ENCODE data around the gene PLEKHG7. TPM values are rescaled to one million over a fixed set of nuclear protein-coding genes. Genes with fewer than 3 reads are reported as not detected.

The PLEKHG7 gene, protein sequence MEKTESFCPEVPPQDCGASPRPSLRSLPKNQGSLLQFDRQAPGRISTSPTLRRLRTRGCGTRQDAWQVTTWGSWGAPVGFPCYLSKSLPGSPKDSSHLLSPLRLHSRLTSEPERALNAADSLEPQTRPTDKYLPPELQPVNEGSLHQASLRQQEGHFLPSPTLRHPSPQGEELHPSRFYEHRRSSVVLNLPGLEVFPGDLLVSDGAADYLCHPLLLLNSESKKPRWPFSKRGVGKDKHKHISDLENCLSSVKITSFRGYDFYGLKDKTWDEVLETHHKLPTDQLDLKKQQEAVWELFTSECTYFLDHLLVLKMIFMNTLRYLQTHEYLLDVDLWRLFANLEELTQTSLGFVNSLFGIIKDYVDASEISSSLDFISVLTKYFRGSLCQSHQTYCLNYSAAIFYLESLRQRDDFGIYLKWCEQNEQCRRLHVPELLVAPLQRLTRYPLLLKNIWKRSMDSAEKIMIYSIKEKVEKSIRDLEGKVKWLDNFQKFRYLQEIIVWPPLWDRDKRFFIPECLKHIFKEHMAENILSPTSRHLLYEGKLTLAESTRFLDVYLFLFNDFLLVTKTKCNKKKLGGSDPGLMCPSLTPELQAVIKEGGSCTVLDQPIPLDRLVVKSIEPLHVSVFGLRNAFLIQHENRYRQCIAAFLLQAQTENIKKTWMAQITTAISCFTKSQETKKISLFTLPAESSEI
- 1.2 TPM for total RNA-seq

DNA sequence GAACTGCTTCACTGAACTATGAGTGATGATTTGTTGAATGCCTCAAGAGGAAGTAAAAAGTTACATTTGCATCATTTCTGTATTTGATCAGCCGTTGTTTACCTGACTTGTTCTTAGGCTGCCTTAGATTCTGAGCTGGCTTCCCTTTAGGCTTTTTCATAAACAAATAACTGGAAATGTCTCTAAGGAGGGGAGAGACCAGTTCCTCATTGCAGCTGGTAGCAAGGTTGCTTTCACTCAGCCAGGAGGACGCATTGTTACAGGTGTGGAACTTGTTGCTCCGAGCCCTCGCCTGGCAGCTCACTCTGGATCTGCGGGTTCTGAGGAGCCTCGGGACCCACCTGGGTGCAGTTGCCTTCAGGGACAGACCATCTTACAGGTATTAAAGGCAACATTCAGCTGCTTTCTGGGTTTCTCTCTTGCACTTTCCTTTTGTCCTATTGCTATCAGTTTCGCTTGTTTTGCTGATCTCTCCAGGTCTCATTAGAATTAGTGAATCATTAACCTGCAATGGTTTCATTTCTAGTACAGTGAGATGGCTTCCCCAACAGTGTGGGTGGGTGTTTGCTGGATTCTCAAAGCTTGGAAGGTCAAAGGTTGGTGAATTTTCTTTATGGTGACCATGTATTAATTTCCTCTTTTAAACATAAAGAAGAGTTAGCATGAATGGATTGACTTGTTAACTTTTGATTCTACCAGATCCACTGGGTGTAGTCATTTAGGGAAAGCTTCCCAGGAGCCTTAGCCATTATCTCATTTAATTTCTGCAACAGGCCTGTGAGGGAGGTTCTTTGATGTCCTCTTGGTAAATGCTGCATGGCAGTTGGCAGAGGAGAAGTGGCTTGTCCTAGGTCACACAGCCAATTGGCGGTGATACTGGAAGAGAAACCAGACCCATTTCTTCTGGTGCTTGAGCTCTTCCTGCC is at the start of gene PLEKHG7:
Gene PLEKHG7, plus strand, starts transcription at position 236 of the 926 bp plus-strand sequence. CDS start 3,643 bp downstream, outside the sequence.

Other genes with a start within 250 kb of the PLEKHG7 start
- gene EEA1, start 226.3 kb downstream of the PLEKHG7 start, total RNA-seq: 31.1 TPM